ENCODE measurements around the gene CLSTN2.

CLSTN2 gene

GRCh38 chr3:140468407-140468806 is 533.4 kb downstream of the CLSTN2 start:
- no peak for DNase-seq

GRCh38 chr3:140469491-140469890 is 534.5 kb downstream of the CLSTN2 start:
- no peak for DNase-seq

GRCh38 chr3:140470211-140470610 is 535.2 kb downstream of the CLSTN2 start:
- DNase-seq: no peak

- peak; percentile 36 for DNase-seq
Measured at GRCh38 chr3:140470962-140471361, 536.0 kb downstream of the CLSTN2 start.

- peak; percentile 48 for DNase-seq
Measured at GRCh38 chr3:140472306-140473020, 537.5 kb downstream of the CLSTN2 start.

GRCh38 chr3:140487566-140487965 is 552.6 kb downstream of the CLSTN2 start:
- no peak for DNase-seq

GRCh38 chr3:140493271-140493670 is 558.3 kb downstream of the CLSTN2 start:
- no peak for DNase-seq

GRCh38 chr3:140494970-140495369 is 560.0 kb downstream of the CLSTN2 start:
- DNase-seq: no peak

- no peak for DNase-seq
Measured at GRCh38 chr3:140497331-140497730, 562.3 kb downstream of the CLSTN2 start.

GRCh38 chr3:140499114-140499757 is 564.3 kb downstream of the CLSTN2 start:
- peak; percentile 11 for DNase-seq

GRCh38 chr3:140500473-140500872 is 565.5 kb downstream of the CLSTN2 start:
- no peak for DNase-seq

GRCh38 chr3:140501061-140501769 is 566.2 kb downstream of the CLSTN2 start:
- no peak for DNase-seq

- no peak for DNase-seq
Measured at GRCh38 chr3:140501770-140502364, 566.9 kb downstream of the CLSTN2 start.

GRCh38 chr3:140505213-140505612 is 570.2 kb downstream of the CLSTN2 start:
- no peak for DNase-seq

GRCh38 chr3:140505876-140506275 is 570.9 kb downstream of the CLSTN2 start:
- no peak for DNase-seq

GRCh38 chr3:140508550-140508949 is 573.6 kb downstream of the CLSTN2 start:
- DNase-seq: no peak

GRCh38 chr3:140509534-140509933 is 574.5 kb downstream of the CLSTN2 start:
- DNase-seq: no peak

- no peak for DNase-seq
Measured at GRCh38 chr3:140510303-140510861, 575.4 kb downstream of the CLSTN2 start.

GRCh38 chr3:140521751-140522445 is 586.9 kb downstream of the CLSTN2 start:
- no peak for DNase-seq

- DNase-seq: no peak
Measured at GRCh38 chr3:140522653-140523380, 587.8 kb downstream of the CLSTN2 start.

- no peak for DNase-seq
Measured at GRCh38 chr3:140523600-140523999, 588.6 kb downstream of the CLSTN2 start.

GRCh38 chr3:140527156-140527555 is 592.2 kb downstream of the CLSTN2 start:
- no peak for DNase-seq

All from fibroblast of skin of scalp (primary cell).